Head of caudate nucleus (tissue), 42 donors: ENCODE measurements around the gene LGI1.

Source experiments
- DNase-seq, 42 donors: peaks; one replicate each; pipeline versions ENCODE4 v3.0.0 to v3.0.0-alpha.2; 2020 to 2021; ENCODE audit warnings: mixed read lengths in 7 of 42
- intact Hi-C: fragments of 100-400 bp; cut with DNase I; formaldehyde crosslinking; loops from one replicate; pipeline ENCODE4 v1.15.0; 2022

Gene LGI1

GRCh38 chr10:93757801-93758507 lies at the start of gene LGI1:
Gene LGI1 (plus strand): TSS chr10:93757936. CDS start chr10:93758145, 209 bp downstream.
- intact Hi-C loops, result loop anchor here (10.0 kb wide), 1 partner anchor 53 kb away; the partner anchor contains the start of gene FRA10AC1
- peak; percentile 36 to 91 (median 67) for DNase-seq

DNA sequence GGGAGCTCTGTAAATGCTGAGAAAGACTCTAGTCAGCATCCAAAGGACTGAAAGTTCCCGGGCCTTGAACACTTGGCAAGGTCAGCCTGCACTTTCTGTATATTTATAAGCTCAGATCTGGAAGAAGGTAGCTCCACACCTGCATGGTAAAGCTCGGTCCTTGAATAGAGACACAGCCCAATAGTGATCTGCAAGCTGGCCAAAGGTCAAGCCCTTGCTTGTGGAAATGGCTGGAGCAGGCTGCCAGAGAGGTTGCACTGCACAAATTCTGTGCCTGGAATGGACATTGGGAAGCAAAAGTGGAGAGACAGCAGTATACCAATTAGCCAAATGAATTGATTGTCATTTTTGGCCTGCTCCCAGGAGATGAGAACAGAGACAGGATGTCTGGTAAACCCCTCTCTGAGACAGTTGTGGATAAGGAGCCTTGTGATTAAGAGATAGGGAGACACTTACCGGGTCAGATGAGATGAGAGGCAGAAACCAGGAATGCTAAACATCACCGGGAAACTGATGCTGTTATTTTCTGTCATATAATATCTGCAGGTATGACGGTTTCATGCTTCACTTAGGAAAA lies 47.3 kb upstream of the LGI1 start:
- DNase-seq, result no peak
- intact Hi-C loops, result no loop called here

DNA sequence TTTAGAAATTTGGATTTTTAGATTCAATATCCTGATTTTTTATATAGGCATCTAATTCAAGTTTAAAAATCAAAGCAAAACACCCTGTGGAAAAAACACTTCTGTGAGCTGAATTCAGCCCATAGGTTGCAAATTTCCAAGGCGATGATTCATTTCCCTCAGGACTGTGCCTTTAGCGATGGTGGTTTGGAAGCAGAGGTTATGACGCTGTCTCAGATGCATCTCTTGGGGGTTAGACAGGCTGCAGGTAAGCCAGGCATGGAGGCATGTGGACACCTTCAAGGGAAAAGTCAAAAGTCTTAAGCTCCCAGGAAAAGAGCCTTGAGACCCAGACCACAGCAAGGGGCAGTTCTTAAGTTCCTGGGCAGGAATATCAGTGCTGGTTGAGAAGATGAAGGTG lies 45.8 kb upstream of the LGI1 start:
- no peak for DNase-seq
- intact Hi-C loops, result no loop called here

GRCh38 chr10:93712593-93712992 lies 45.1 kb upstream of the LGI1 start:
- peak in 1 of 42 donors; percentile 10 for DNase-seq
- intact Hi-C loops, result no loop called here

DNA sequence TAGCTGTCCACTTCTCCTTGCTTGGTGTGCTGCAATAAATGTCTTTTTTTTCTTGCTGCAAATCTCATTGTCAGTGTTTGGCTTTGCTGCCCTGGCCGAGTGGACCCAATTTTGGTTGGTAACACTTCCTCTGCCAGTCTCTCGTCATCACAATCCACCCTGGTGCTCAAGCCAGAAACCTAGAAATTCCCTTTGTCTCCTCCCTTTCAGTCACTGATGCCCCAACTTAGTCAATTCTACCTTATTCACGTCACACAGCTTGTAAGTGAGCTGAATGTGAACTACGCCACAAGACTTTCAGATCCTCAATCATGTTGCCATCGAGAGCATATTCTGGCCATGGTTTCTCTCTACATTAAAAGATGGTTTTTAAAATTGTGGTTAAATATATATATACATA lies 42.4 kb upstream of the LGI1 start:
- DNase-seq, result no peak
- intact Hi-C loops, result no loop called here

GRCh38 chr10:93716766-93717165 lies 41.0 kb upstream of the LGI1 start:
- no peak for DNase-seq
- intact Hi-C loops, result no loop called here

GRCh38 chr10:93718937-93719725 lies 38.6 kb upstream of the LGI1 start:
- DNase-seq, result peak in 8 of 42 donors; percentile 12 to 52 (median 16)
- intact Hi-C loops, result no loop called here

DNA sequence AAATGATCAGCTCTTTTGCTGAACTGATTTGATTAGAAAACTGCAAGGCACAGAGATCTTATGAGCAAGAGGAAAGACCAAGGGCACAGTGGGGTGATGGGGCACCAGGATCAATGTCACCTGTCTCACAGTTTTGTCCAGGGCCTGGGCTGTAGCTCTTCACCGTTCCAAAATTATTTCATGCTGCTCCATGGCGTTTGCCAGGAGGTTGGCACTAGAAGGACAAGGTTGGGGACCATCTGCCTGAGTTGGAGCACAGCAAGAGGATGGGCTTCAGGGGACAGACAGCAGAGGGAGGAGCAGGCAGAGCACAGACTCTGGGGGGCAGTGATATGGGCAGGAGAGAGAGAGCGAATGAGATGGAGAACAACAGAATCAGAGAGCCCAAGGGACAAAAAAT lies 37.8 kb upstream of the LGI1 start:
- intact Hi-C loops, result no loop called here
- DNase-seq, result no peak

- DNase-seq, result no peak
- intact Hi-C loops, result no loop called here
Observed at GRCh38 chr10:93722550-93722949, 35.2 kb upstream of the LGI1 start.

GRCh38 chr10:93723153-93723552 lies 34.6 kb upstream of the LGI1 start:
- no peak for DNase-seq
- intact Hi-C loops, result no loop called here

DNA sequence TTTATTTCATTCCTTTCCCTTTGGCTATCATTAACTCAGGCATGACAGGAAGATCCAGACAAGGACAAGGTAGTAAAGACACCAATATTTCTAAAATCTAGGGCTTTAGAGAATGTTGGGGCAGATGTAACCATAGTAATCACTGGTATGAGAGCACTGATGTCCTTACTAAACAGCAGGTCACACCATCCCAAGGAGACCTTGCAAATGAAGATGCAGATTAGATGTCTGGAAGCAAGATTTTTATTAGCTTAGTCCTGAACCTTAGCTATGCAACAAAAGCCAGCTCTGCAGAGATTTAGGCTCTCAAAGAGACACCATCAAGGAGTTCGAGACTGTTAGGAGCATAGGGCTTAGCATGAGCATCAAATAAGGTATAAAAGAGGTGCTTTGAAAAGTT lies 31.7 kb upstream of the LGI1 start:
- DNase-seq, result no peak
- intact Hi-C loops, result no loop called here

DNA sequence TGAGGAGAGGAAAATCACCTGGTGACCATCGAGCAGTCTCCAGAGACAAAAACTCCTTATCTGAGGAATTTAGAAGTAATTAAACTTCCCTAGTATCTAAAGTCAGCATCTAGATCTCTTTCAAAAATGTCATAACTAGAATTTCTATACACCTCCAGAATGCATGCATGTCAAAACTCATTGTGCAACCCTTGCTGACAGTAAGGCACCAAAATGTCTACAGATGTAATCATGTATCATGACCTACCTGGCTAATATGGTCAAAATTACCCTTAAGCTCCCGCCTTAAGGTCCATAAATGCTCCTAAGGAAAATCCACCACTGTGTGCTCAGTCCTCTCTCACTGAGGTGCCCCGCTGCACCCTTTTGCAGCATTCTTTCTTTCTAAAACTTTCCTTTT lies 16.4 kb upstream of the LGI1 start:
- no peak for DNase-seq
- intact Hi-C loops, result no loop called here

DNA sequence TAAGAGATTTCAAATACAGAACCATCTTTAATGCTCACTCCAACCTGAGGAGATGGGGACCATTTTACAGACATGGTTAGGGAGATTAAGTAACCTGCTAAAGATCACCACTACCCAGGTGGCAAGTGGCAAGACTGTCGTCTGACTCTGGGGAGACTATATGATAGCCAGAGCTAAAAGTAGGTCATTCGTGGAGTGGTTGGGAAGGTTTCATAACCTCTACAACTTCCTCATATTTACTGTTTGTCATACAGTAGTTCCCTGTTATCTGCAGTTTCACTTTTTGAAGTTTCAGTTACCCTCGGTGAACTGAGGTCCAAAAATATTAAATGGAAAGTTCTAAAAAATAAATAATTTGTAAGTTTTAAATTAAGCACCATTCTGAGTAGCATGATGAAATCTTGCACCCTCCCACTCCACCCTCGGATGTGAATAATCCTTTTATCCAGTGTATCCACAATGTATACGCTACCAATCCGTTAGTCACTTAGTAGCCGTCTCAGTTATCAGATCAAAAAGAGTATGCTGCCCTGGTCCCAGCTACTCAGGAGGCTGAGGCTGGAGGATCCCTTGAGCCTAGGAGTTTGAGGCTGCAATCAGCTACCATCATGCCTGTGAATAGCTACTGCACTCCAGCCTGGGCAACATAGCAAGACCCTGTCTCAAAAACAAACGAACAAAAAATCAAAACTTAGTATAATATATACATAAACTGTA lies 14.9 kb upstream of the LGI1 start:
- DNase-seq, result no peak
- intact Hi-C loops, result no loop called here

DNA sequence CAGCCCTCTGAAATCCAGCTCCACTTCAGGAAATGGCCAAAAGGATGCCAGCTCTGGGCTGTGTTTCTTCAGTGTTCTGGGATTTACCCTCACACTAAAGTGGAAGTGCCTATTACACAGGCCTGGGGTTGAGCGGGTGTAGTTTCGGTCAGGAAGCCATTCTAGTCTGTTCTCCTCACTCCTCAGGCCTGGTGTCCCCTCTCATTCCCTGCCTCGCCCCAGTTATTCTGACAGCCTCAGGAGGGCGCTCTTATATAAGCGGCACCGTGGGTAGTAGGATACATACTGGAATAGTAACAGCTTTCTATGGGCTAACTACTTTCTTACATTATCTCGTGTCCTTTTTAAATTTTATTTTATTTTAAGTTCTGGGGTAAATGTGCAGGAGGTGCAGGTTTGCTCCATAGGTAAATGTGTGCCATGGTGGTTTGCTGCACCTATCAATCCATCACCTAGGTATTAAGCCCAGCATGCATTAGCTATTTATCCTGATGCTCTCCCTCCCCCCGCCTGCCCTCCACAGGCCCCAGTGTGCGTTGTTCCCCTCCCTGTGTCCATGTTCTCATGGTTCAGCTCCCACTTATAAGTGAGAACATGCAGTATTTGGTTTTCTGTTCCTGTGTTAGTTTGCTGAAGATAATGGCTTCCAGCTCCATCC lies 12.2 kb upstream of the LGI1 start:
- intact Hi-C loops, result no loop called here
- DNase-seq, result peak in 22 of 42 donors; percentile 16 to 70 (median 40)

- DNase-seq, result peak in 9 of 42 donors; percentile 25 to 56 (median 41)
- intact Hi-C loops, result no loop called here
Observed at GRCh38 chr10:93746844-93747284, 10.9 kb upstream of the LGI1 start.

- no peak for DNase-seq
- intact Hi-C loops, result no loop called here
Observed at GRCh38 chr10:93749218-93749799, 8.4 kb upstream of the LGI1 start.

DNA sequence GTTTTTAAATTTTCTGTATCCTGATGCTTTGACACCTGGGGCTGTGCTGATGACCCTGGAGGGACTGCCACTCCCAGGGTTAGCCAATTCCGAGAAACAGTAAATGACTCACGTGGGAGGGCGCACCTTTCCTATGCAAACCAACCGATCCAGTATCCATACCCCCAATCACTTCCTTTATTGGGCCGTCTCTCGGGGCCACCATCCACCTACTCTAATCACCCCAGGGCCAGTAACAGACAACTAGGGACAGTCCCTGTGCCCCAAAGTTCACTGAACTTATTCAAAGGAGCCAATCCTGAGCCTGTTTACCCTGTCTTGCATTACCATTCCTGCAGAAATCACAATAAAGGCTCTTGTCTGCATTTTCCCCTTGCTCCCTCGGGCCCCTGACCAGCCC lies 6.6 kb upstream of the LGI1 start:
- no peak for DNase-seq
- intact Hi-C loops, result loop anchor here (10.0 kb wide), 1 partner anchor 46 kb away; the partner anchor contains the start of gene FRA10AC1

GRCh38 chr10:93751832-93752231 lies 5.9 kb upstream of the LGI1 start:
- peak in 30 of 42 donors; percentile 19 to 77 (median 54) for DNase-seq
- intact Hi-C loops, result loop anchor here (10.0 kb wide), 1 partner anchor 47 kb away; the partner anchor contains the start of gene FRA10AC1
